ENCODE results near the gene KDELR3. TPM values are rescaled to one million over a fixed set of nuclear protein-coding genes. Genes with fewer than 3 reads are reported as not detected.

Gene KDELR3
- polyA plus RNA-seq, 1 of the 3 experiments (the other 2 are of a cell fraction), result 17.1 TPM

- TF ChIP-seq REST (IDR thresholded peaks at IDR 0.05; ENCODE audit: low read depth, low read length), result no peak
- TF ChIP-seq GATA2 (CRISPR knock-in tag; IDR thresholded peaks at IDR 0.05), result no peak
- TF ChIP-seq TAF1 (IDR thresholded peaks at IDR 0.05; ENCODE audit: borderline replicate concordance, low read depth, low read length), result no peak
Observed at GRCh38 chr22:38427940-38428339, 40.0 kb upstream of the KDELR3 start (continued).

GRCh38 chr22:38428714-38429113, 39.2 kb upstream of the KDELR3 start:
- H3K4me2 ChIP-seq, result no peak overlapping the region
- no peaks in the 10 kb centered on the region for H3K9me2 ChIP-seq
- TF ChIP-seq USF2 (IDR thresholded peaks at IDR 0.05; ENCODE audit: borderline replicate concordance, low read depth, low read length) (no peak), USF1 (IDR thresholded peaks at IDR 0.05; ENCODE audit: borderline replicate concordance, low read depth) (no peak)
- no peak overlapping the region for H3K27ac ChIP-seq (ENCODE audit: low read depth in 2 of 2, low read length in 1 of 2)
- ChIA-PET CTCF (no interaction called here), POLR2A (no interaction called here)
- H2AFZ ChIP-seq (ENCODE audit: low read depth), result no peak overlapping the region
- no peaks in the 10 kb centered on the region for H3K4me1 ChIP-seq (ENCODE audit: control insufficient read depth in 1 of 2, insufficient read depth in 2 of 2, low read depth in 1 of 2, low read length in 1 of 2)
- 0% methylated on average over 1 of the region's 2 CpGs for WGBS (ENCODE audit: low lambda C conversion rate)
- H4K20me1 ChIP-seq (ENCODE audit: insufficient read depth), result no peaks in the 10 kb centered on the region
- DNase-seq, result no peak
- H3K79me2 ChIP-seq (ENCODE audit: insufficient read depth), result no peaks in the 10 kb centered on the region
- H3K9me3 ChIP-seq, result no peaks in the 10 kb centered on the region
- no peaks in the 10 kb centered on the region for H3F3A ChIP-seq (replicated peaks; ENCODE audit: insufficient read depth)
- no peaks in the 10 kb centered on the region for H3K36me3 ChIP-seq (replicated peaks in 1 of 2; ENCODE audit: control insufficient read depth in 1 of 2, insufficient read depth in 2 of 2, low read length in 1 of 2)
- H3K4me3 ChIP-seq (ENCODE audit: low read depth in 2 of 2, low read length in 1 of 2), result no peak overlapping the region
- H3K9ac ChIP-seq, result no peak overlapping the region
- H3K27me3 ChIP-seq (ENCODE audit: insufficient read depth), result no peaks in the 10 kb centered on the region

- no peak overlapping the region for H3K4me3 ChIP-seq (ENCODE audit: low read depth in 2 of 2, low read length in 1 of 2)
- no peak overlapping the region for H2AFZ ChIP-seq (ENCODE audit: low read depth)
- ChIA-PET CTCF (interaction anchor here (1.1 kb wide), 1 partner anchor 82 kb away, joined by 4 read pairs; no protein-coding TSS in a partner anchor), POLR2A (no interaction called here)
- H3K9ac ChIP-seq, result no peak overlapping the region
- no peak overlapping the region for H3K4me2 ChIP-seq
- H3K9me3 ChIP-seq, result no peaks in the 10 kb centered on the region
- no peaks in the 10 kb centered on the region for H3K4me1 ChIP-seq (ENCODE audit: control insufficient read depth in 1 of 2, insufficient read depth in 2 of 2, low read depth in 1 of 2, low read length in 1 of 2)
- no peaks in the 10 kb centered on the region for H3F3A ChIP-seq (replicated peaks; ENCODE audit: insufficient read depth)
- no peaks in the 10 kb centered on the region for H3K27me3 ChIP-seq (ENCODE audit: insufficient read depth)
- H4K20me1 ChIP-seq (ENCODE audit: insufficient read depth), result no peaks in the 10 kb centered on the region
- DNase-seq, result no peak
- WGBS (ENCODE audit: low lambda C conversion rate), result 67% methylated on average over 15 of the region's 16 CpGs
- H3K9me2 ChIP-seq, result no peaks in the 10 kb centered on the region
- no peaks in the 10 kb centered on the region for H3K36me3 ChIP-seq (replicated peaks in 1 of 2; ENCODE audit: control insufficient read depth in 1 of 2, insufficient read depth in 2 of 2, low read length in 1 of 2)
- H3K79me2 ChIP-seq (ENCODE audit: insufficient read depth), result no peaks in the 10 kb centered on the region
- no peak overlapping the region for H3K27ac ChIP-seq (ENCODE audit: low read depth in 2 of 2, low read length in 1 of 2)
- TF ChIP-seq USF1 (IDR thresholded peaks at IDR 0.05; ENCODE audit: borderline replicate concordance, low read depth) (no peak), SMC3 (IDR thresholded peaks at IDR 0.05; ENCODE audit: low read depth, low read length) (no peak), ZBTB33 (IDR thresholded peaks at IDR 0.05; ENCODE audit: borderline replicate concordance, low read depth) (no peak), TEAD4 (IDR thresholded peaks at IDR 0.05; ENCODE audit: borderline replicate concordance, insufficient read depth) (no peak), EZH2phosphoT487 (IDR thresholded peaks at IDR 0.05; ENCODE audit: borderline replicate concordance, low read depth) (no peak), YY1 (IDR thresholded peaks at IDR 0.05; ENCODE audit: low read depth) (no peak), ELF1 (IDR thresholded peaks at IDR 0.05) (no peak), RCOR1 (IDR thresholded peaks at IDR 0.05; ENCODE audit: low read length) (no peak), CHD2 (IDR thresholded peaks at IDR 0.05; ENCODE audit: low read length, partially characterized antibody) (no peak), SIN3A (IDR thresholded peaks at IDR 0.05; ENCODE audit: borderline replicate concordance, low read depth, low read length) (no peak), TCF12 (IDR thresholded peaks at IDR 0.05) (no peak), RXRA (IDR thresholded peaks at IDR 0.05; ENCODE audit: borderline replicate concordance, low read depth) (no peak), GABPA (IDR thresholded peaks at IDR 0.05; ENCODE audit: low read depth) (no peak), EP300 (IDR thresholded peaks at IDR 0.05; ENCODE audit: borderline replicate concordance in 1 of 2, low read depth in 1 of 2, low read length in 1 of 2) (no peak)
Observed at GRCh38 chr22:38429499-38430068, 38.3 kb upstream of the KDELR3 start.
